Testis (tissue), 3 donors: Measurements from ENCODE around the gene SEC22A. TPM values are rescaled to one million over a fixed set of nuclear protein-coding genes. Genes with fewer than 3 reads are reported as not detected.

Experiments used
- DNase-seq: peaks from one replicate; pipeline ENCODE4 v3.0.0-alpha.2; 2019
- H3K27ac ChIP-seq, 2 donors: fragments of 200-600 bp; sonication (generic); one replicate each; pipeline ENCODE4 v1.5.1; 2019
- H3K27me3 ChIP-seq: fragments of 200-600 bp; sonication (generic); one replicate; pipeline ENCODE4 v1.5.1; 2019
- H3K36me3 ChIP-seq: fragments of 200-600 bp; sonication (generic); one replicate; pipeline ENCODE4 v1.5.1; 2017; ENCODE audit warnings: low read depth; ENCODE audit errors: missing control alignments
- H3K4me1 ChIP-seq: fragments of 200-600 bp; sonication (generic); one replicate; pipeline ENCODE4 v1.5.1; 2019
- H3K4me3 ChIP-seq, 2 donors: fragments of 200-600 bp; sonication (generic); one replicate each; pipeline ENCODE4 v1.5.1; 2017 to 2019
- H3K9me3 ChIP-seq: fragments of 200-600 bp; sonication (generic); one replicate; pipeline ENCODE4 v1.5.1; 2017
- POLR2A ChIP-seq: fragments of 450-650 bp; IDR thresholded peaks from one replicate; pipeline ENCODE4 v1.6.1; 2017; ENCODE audit warnings: antibody characterized with exemption, mild to moderate bottlenecking, moderate library complexity
- WGBS, 2 donors: methylation state at CpG; one replicate each; pipeline ENCODE4 v1.1.5; 2018; 5-methylcytosine and 5-hydroxymethylcytosine counted together
- intact Hi-C: fragments of 100-400 bp; cut with DNase I; formaldehyde crosslinking; loops from one replicate; pipeline ENCODE4 v1.15.1; 2023; ENCODE audit warnings: low total_unique reads
- microRNA-seq, 2 donors: library from miRNA; unstranded; fragments of <30 nt; microRNA quantifications; one replicate each; pipeline ENCODE4, GENCODE V29; 2016; ENCODE audit warnings: borderline number of aligned reads in 2 of 2, borderline replicate concordance in 1 of 2
- polyA plus RNA-seq: library from polyadenylated mRNA; stranded (reverse); fragments of 350-450 nt; fragmentation: Illumina TruSeq; extraction: RNeasy Lipid Tissue Mini Kit (QIAGEN cat#74804); gene quantifications from one replicate; pipeline ENCODE4 v1.2.3, GENCODE V29; 2014; ENCODE audit warnings: low read depth, low replicate concordance; ENCODE audit not compliant: insufficient read depth
- total RNA-seq, 2 donors: library from RNA; depleted of rRNA; stranded (reverse); fragments of >200 nt; gene quantifications; one replicate each; pipeline ENCODE4 v1.2.3, GENCODE V29; 2016
- TF ChIP-seq, protein P1 (sequence below), 3 experiments: fragments of 450-650 bp in 2 of 3; fragments of 200-600 bp in 1 of 3; sonication (generic) in 1 of 3; IDR thresholded peaks; one replicate each; pipeline ENCODE4 v1.5.1; 2016 to 2019; ENCODE audit warnings: antibody characterized with exemption in 3 of 3, mild to moderate bottlenecking in 2 of 3, moderate library complexity in 1 of 3

SEC22A gene
- total and polyA plus RNA-seq, 3 donors from 2014 or later: 52.0 to 59.6 (median 58.8) TPM

DNA sequence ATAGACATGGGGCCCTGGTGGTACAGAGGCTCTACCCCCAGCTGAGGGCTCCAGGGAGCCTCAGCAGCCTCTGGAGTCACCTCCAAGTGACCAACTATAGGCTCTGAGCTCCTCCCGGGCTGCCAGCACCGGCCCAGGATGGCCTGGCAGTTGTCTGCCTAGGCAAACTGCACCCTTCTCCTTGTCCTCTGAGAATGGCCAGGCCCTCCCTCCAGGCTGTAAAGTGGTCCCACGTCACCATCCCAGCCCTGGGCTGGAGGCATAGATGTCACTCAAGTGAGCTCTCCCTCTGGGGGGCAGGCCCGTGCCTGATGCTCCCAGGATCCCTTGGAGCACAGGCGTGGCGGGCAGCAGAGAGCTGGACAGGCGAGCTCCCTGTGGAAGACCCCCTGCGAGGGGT is 120.1 kb downstream of the SEC22A start:
- TF ChIP-seq, protein P1, sequence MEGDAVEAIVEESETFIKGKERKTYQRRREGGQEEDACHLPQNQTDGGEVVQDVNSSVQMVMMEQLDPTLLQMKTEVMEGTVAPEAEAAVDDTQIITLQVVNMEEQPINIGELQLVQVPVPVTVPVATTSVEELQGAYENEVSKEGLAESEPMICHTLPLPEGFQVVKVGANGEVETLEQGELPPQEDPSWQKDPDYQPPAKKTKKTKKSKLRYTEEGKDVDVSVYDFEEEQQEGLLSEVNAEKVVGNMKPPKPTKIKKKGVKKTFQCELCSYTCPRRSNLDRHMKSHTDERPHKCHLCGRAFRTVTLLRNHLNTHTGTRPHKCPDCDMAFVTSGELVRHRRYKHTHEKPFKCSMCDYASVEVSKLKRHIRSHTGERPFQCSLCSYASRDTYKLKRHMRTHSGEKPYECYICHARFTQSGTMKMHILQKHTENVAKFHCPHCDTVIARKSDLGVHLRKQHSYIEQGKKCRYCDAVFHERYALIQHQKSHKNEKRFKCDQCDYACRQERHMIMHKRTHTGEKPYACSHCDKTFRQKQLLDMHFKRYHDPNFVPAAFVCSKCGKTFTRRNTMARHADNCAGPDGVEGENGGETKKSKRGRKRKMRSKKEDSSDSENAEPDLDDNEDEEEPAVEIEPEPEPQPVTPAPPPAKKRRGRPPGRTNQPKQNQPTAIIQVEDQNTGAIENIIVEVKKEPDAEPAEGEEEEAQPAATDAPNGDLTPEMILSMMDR (IDR thresholded peaks at IDR 0.05): no peak
- TF ChIP-seq POLR2A: no peak
- Histone ChIP-seq H3K27me3 (no peaks in the 10 kb centered on the region), H3K4me3 (no peak overlapping the region), H3K9me3 (no peaks in the 10 kb centered on the region), H3K27ac (no peak overlapping the region), H3K4me1 (peaks cover 3% of the 10 kb centered on the region), H3K36me3 (no peaks in the 10 kb centered on the region)
- no peak for DNase-seq
- intact Hi-C loops: no loop called here
- WGBS, 2 donors: 73 to 81% methylated on average over 4 to 8 of the region's 8 CpGs

DNA sequence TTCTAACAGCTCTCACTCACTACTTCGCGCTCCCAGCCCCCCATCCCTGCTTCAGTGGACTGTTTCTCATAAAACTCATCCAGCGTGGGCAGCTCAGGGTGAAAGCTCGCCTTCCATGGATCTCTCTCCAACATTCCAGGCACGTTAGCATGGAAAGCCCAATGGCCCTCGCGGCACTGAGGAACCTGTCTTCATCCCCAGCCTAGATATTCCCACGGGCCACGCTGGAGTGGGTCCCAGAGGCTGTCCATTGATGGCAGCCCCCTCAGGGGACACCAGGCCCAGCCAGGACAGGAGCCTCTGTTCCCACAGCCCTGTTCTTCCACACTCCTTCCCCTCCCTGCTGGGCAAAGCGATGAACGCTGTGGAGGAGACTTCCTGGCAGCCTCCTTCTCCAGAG is 121.1 kb downstream of the SEC22A start:
- WGBS, 2 donors: 72 to 77% methylated on average over 11 of the region's 11 CpGs
- no peak for DNase-seq
- intact Hi-C loops: no loop called here
- Histone ChIP-seq H3K4me3 (no peak overlapping the region), H3K9me3 (no peaks in the 10 kb centered on the region), H3K27ac (peak overlapping the region in 1 of 2 donors; percentile 36), H3K36me3 (no peaks in the 10 kb centered on the region), H3K27me3 (no peaks in the 10 kb centered on the region), H3K4me1 (peaks cover 3% of the 10 kb centered on the region)
- TF ChIP-seq, protein P1 (IDR thresholded peaks at IDR 0.05): no peak
- TF ChIP-seq POLR2A: no peak

Small RNA genes within 50 kb of the gene (microRNA-seq; reads per million reads assigned to microRNA genes)
- gene MIR7110: 0 to 0.70 reads per million in 2 donors

Other genes with a start within 250 kb of the SEC22A start
- 1 to 10 TPM in 1 of 2 donors, under 1 TPM in 1; 0.68 to 1.3 TPM for gene SEMA5B, start 174.2 kb upstream of the SEC22A start, total RNA-seq
- 2.0 TPM for gene SEMA5B, start 174.2 kb upstream of the SEC22A start, polyA plus RNA-seq
- 10 to 100 TPM; 76.0 to 76.8 TPM for gene PDIA5, start 134.9 kb upstream of the SEC22A start, total RNA-seq
- gene PDIA5, start 134.9 kb upstream of the SEC22A start, polyA plus RNA-seq: 49.6 TPM
- gene ADCY5, start 247.1 kb downstream of the SEC22A start, total RNA-seq: 10 to 100 TPM; 33.6 to 41.6 TPM
- 16.5 TPM for gene ADCY5, start 247.1 kb downstream of the SEC22A start, polyA plus RNA-seq